GM21360 (cell line): ENCODE results near the gene R3HDM1.
"Not testable (repeated sequence)": the region's sequence is repeated elsewhere in the genome, so short reads cannot be mapped to it uniquely, and the experiment has no call there.

Experiments
- ATAC-seq: cut with Tn5 transposase; IDR thresholded peaks from one replicate; pipeline ENCODE4 v1.9.1; 2021; ENCODE audit warnings: mild to moderate bottlenecking, moderate library complexity; ENCODE audit not compliant: unreplicated experiment

R3HDM1 gene

DNA sequence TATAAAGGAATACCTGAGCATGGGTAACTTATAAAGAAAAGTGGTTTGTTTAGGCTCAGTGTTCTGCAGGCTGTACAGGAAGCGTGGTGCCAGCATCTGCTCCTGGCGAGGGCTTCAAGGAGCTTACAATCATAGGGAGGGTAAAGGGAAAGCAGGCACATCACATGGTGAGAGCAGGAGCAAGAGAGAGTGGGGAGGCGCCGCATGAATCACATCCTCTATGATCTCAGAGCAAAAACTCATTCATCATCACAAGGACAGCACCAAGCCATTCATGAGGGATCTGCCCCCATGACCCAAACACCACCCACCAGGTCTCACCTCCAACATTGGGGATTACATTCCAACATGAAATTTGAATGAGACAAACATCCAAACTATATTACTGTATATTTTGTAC is 32.5 kb downstream of the R3HDM1 start:
- ATAC-seq: no peak

DNA sequence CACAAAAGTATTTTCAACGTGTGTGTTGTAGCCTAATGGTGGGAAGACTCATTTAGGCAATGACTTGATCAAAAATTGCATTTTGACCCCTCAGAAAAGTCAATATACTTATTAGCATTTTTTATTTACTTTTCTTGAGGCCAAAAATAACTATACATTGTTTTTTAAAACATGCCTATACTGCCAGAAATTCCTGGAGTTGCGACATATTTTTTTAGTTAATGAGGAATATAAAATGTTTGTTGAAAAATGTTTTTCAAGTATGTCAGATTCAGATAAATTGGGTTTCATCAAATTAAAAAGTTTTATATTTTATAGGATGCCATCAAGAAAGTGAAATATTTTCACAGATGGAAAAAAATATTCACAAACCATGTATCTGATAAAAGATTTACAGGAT is 39.6 kb downstream of the R3HDM1 start:
- no peak for ATAC-seq

DNA sequence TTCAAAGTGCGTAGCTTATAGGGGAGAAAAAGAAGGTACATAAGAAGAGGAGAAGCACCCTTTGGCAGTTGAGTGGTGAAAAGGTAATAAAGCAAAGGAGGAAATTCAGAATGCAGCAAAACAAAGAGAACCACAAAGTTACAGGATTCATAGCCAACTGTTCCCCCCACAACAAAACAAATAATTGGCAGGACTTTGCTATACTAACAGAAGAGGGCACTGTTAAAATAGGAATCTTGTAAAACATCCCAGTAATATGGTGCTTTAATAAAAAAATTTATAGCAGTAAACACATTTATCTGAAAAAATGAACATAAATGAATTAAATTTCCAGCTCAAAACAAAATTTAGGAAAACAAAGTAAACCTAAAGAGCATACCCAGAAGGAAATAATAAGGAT is 42.3 kb downstream of the R3HDM1 start:
- ATAC-seq: no peak

DNA sequence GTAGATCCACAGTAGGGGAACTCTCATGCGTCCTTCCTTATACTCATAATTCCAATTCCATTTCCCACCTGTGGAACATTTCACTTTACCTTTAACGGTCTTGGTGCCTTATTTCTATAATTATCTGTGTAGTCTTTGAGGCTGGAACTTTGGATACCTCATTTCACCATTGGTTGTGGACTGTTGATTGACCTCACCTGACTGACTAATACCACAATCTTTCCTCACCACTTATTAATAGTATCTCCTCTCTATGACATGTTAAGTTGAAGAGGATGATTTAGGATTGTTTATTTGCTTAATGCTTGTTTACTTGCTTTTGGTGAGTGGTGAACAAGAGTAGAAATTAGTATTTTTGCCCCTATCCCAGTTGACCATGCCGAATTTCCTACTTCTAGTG is 50.0 kb downstream of the R3HDM1 start:
- ATAC-seq: no peak

DNA sequence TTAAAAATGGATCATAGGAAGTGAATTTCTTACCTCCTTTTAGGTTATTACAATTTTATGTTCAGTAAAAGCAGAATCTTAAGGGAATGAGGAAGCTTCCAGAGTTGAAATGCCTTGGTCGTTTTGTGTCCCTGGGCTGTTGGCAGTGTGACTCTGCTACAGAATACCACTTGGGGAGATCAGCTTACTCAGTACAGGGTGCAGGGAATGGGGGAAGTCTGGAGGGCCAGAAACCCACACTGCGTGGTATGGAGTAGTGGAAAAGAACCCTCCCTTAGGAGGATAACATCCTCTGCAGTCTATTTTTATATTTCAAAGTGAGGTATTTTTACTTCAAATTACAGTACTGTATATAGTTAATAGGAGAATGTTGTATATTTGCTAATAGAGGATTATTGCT is 51.1 kb downstream of the R3HDM1 start:
- ATAC-seq: no peak

DNA sequence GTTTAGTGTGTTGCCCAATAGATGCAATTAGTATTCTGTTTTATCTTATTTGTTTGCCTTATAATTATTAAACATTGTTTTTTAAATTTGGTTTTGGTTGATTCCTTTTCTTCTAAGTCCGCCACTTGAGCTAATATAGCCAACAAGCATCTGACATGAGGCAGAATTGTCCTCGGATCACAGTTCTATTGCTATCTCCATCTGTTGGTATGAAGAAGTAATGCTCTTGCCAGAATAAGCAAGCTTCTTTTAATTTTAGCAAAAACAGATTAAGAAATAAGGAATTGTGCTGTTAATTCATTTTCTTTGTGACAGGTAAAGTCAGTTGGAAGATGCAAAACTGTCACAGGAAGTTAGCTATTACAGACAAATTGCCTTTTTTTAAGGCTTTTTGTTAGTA is 54.3 kb downstream of the R3HDM1 start:
- no peak for ATAC-seq

DNA sequence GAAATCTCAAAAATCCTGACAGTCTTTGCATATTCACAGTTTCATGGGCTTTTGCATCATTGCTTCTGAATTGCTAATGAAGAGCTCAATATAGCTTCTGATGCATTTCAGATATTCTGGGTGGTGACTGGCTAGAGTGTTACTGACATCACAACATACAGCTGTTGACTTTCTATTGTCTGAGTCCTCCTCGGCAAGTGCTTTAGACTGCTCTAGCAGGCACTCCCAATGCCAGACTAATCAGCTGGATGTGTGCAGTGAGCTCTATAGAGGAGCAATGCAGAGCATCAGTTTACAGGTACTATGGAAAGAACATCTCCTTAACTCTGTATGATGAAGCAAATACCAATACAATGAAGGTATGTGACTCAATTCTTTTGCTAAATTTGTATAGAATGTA is 54.9 kb downstream of the R3HDM1 start:
- no peak for ATAC-seq

DNA sequence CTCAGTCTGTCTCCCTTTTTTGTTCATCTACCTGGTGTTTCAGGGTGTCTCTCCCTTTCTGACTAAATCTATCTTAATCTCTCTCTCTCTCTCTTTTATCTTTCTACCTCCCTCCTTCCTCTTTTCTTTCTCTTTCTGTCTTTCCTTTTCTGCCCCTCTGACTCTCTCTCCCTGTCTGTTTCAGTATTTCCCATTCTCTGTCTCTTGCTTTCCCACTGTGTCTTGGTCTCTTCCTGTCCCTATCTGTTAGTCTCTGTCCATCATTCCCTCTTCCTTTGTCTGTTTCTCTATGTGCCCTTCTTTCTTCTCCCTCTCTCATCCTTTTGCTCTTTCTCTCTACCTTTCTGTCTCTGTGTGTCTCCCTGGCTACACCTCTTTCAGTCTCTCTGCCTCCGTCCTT is 56.7 kb downstream of the R3HDM1 start:
- no peak for ATAC-seq

DNA sequence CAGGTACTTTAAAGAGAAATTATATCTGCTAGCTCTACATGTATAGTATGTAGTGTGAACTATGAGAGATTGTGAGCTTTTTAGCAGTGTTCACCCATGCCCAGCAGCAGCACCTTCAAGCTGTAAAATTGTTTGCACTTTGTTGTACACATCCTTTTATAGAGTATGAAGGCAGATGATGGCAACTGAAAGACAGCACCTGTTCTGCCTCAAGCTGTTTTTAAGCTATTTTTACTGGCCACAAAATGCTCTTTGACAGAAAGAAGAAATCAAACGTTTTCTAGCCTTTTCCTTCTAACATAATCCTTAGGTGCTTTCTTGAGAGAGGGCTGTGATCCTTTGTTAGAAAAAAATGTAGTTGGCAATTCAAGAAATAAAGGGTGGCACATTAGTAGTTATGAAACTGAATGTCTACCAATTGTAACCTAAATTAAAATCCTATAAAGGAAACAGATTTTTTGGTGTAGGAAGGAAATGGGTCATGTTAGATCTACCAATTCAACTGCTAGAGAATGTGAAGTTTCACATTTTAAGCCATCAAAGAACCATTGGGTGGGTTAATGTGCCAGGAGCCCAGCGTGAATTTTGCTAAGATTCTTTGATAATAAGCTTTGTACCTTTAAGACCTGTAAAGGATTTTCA is 59.5 kb downstream of the R3HDM1 start:
- ATAC-seq: no peak

DNA sequence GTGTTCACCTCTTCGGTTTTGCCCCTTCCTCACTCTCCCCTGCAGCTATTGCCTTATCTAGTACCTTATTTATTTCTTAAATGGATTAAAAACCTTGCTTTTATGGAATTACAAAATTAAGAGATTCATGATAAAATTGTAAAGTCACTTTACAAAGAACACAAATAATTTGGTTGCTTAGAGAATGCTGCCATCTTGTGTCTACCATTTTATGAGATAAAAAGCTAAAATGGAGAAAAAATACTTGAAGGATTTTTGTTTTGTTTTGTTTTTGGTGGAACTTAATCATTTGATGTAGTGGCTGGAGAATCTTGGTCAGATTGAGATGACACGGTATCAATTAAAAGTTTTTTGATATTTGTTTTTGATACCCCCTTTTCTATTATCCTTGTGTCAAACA is 69.6 kb downstream of the R3HDM1 start:
- no peak for ATAC-seq

DNA sequence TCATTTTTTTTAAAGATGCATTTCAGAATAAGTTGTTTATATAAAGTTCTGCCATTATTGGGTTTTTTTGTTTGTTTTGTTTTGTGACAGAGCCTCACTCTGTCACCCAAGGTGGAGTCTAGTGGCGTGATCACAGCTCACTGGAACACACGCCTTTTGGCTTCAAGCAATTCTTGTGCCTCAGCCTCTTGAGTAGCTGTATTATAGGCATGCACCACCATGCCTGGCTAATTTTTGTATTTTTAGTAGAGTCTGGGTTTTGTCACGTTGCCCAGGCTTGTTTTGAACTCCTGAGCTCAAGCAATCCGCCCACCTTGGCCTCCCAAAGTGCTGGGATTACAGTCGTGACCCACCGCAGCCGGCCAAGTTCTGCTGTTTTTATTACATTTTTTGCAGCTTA is 72.3 kb downstream of the R3HDM1 start:
- no peak for ATAC-seq

DNA sequence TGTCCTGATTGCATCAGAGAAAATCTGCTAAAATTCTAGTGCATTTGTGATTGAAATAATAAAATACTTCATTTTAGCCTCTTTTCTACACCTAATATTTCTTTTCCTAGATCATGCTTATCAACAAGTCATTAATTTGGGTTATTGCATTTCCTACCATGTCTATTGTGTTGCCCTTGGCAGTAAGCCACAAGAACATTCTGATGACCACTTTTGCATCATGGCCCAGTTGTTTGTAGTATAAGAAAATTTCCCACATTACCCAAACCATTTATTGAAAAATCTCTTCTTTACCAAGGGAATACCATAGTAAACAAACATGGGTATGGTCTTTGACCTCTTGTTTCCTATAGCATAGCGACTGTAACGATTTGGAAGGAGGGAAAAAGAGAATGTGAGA is 76.3 kb downstream of the R3HDM1 start:
- ATAC-seq: no peak

DNA sequence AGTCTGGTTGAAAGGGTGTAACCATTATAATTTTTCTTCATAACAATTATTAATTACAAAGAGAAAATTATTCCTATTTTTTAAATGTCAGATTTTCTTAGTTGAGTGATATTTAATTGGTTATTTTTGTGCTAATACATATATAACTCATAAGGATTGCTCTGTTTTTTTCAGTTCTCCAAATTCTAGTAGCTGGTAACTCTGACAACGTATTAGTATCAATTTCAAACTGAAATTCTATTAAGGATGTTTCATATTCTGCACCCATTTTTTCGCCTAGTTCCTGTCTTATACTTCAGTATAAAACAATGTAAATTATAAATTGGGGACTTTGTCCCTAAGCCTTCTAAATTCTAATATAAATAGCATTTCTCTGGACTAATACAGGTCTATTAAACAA is 81.0 kb downstream of the R3HDM1 start:
- no peak for ATAC-seq

DNA sequence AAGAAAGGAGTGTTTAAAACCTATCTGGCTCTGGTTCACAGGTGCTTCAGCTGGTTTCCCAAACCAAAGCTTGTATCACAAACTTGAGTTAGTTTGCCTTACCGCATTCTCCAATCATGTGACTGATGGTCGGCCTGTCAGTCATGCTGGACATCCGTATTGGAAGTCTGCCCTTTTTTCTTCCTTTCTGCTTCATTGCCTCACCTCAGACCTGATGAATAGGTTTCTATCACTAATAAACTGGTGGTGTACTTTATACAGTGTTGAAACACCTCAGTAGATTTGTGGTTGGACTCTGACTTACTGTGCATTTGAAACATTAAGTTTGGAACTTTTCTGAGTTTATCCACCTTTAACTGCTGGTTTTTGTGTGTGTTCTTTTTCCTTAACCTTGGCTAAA is 84.1 kb downstream of the R3HDM1 start:
- no peak for ATAC-seq

DNA sequence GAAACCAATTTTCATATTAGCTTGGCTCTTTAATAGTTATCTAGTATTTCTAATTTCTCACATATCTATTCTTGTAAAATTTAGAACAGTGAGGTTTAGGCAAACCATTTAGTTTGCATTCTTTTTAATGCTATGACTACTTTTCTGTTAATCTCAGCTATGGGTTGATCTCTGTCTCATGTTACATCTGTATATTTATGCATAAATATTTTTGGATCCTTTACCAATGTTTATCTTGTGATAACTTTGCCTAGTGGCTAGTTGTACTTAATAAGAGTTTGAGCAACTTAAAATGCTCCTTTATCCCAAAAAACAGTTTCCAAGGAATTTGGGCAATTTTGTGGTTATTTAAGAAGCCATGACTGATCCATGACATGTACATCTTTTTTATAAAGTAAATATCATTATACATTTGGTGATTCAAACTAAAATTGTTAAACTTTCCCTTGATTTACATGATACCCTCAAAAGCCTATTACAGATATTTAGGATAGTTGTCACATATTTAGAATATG is 86.3 kb downstream of the R3HDM1 start:
- ATAC-seq: no peak

DNA sequence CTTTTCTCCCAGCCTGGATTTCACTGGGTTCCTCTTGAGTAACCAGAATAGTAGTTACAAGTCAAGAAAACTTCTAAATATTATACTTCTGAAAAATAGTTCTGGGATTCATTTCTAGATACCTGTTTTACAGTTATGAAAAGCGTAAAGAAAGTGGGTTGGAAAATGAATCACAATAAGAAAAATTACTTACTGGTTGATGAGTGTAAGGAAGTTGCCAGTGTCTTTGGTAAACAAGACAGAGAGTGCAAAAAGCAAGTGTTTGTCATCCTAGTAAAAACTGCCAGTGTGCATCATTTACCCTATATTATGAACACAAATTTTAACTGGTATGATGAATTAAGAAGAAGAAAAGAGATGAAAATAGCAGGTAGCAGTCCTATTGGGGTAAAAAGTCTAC is 88.9 kb downstream of the R3HDM1 start:
- ATAC-seq: no peak

DNA sequence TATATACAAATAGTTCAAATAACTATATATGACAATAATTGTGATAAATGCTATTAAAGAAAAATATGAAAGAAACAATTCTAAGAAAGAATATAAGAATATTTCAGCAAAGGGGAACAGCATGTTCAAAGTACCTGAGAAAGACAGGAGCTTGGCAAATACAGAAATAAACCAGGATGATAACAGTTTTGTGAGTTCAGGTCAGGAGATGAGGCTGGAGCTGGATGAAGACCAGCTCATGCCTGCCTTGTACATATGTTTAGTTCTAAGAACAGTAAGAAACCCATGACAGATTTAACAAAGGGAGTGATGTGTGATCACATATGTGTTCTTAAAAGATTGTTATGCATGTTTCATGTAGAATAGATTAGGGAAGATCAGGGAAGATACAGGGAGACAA is 98.2 kb downstream of the R3HDM1 start:
- ATAC-seq: no peak

DNA sequence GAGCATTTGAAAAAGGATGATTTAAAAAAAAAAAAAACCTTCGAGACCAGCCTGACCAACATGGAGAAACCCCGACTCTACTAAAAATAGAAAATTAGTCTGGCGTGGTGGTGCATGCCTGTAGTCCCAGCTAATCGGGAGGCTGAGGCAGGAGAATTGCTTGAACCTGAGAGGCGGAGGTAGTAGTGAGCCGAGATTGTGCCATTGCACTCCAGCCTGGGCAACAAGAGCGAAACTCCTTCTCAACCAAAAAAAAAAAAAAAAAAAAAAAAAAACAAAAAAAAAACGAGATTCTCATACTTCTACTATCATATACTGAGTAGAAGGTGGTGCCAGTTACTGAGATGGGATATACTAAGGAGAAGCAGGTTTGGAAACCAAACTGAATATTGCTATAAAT is 98.8 kb downstream of the R3HDM1 start:
- not testable (repeated sequence) for ATAC-seq

DNA sequence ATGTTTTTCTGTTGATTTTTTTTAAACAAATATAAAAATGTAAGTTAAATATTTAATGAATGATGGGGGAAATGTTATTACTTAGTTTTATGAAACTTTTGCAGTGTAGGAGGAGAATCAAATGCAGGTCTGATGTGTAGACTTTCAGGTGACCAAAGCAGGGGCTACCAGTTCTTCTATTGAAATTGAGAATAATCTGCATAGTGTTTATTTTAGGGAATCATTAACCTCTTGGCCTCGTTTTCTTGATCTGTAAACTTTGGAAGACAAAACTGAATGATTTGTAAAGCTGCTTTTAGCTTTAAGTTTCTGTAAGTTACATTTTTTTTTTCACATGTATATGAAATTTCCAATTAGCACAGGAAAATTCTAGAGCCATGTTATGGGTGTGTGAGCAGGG is 99.2 kb downstream of the R3HDM1 start:
- no peak for ATAC-seq

DNA sequence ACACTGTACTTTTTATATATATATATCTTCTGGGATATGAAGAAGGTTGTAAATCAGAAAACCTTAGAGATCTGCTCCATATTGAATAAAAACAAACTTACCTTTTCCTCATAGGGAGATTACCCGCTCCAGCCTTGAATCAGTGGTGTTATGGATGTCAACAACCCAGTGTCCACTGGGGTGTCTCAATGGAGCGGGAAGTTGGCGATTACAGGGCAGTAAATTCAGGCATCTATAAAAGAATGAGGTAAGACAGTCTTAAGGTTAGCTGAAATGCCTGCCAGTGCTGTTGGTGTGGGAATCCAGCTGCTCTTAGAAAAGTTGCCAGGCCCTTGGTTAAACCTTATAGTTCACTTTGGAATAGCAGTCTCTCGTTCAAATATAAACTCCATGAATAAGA is 102.3 kb downstream of the R3HDM1 start:
- no peak for ATAC-seq

DNA sequence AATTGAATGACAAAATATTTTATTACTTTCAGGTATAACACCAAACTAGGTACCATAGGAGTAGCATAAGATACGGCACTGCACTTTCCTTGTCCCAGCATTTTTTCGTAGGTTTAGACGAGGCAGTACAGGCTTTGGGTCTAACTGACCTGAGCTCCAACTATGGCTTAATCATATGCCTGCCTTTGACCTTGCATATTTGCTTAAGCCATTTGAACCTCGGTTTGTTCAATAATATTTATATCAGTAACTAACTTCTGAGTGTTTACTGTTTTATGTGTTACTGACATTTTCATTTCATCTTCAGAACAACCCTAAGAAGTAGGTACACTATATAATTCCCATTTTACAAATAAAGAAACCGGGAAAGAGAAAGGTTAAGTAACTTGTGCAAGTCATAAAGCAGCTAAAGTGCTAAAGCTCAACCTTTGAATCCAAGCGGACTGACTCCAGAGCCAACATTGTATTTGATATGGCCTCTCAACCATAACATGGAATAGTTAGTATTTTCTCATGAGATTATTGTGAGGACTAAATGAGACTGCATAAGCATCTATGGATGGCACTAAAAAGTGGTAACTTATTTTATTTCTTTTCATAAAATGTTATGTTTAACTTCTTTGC is 104.0 kb downstream of the R3HDM1 start:
- no peak for ATAC-seq

DNA sequence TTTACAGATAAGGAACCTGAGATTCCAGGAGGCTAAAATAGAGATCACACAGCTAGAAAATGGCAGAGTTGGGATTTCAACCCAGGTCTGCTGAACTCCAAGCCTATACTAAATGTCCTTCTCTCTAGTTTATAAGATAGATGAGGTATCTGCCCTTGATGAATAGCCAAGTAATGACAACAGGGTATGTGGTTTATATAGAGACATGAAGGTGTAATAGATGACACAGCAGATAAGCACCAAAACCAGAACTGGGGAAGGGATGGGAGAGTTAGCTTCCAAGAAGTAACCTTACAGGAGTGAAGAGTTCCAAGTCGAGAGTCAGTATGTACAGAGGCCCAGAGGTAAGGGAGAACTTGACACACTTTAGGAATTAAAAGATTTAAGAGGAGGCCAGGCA is 105.7 kb downstream of the R3HDM1 start:
- ATAC-seq: no peak
